ENCODE results near the gene CUL4A. TPM values are rescaled to one million over a fixed set of nuclear protein-coding genes. Genes with fewer than 3 reads are reported as not detected.
"Not testable (repeated sequence)": the region's sequence is repeated elsewhere in the genome, so short reads cannot be mapped to it uniquely, and the experiment has no call there.

CUL4A gene
- total RNA-seq = 100 to 1,000 TPM in 3 of 4 donors, 10 to 100 TPM in 1; 95.6 to 221 (median 119) TPM

DNA sequence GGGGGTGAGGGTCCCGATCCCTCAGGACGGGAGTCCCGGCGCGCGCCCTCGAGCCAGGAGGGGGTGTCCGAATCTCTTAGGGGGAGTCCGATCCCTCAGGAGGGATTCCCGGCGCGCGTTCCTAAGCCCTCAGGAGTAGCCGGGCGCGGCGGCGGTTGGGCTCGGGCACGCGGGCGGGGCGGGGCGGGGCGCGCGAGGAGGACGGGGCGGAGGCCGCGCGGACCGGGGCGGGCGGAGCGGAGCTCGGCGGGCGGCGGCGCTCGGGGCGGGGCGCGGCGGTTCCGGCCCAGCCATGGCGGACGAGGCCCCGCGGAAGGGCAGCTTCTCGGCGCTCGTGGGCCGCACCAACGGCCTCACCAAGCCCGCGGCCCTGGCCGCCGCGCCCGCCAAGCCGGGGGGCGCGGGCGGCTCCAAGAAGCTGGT, at the start of gene CUL4A:
TSS of gene CUL4A (plus strand) at position 278 of the 423 bp plus-strand sequence. CDS start at position 293, 15 bp downstream.
- Histone ChIP-seq H3K4me3 (peak within 1 kb of the TSS; percentile 72), H3K27ac (peak within 1 kb of the TSS; percentile 99), H3K36me3 (peaks cover 4% of the 10 kb centered on the region), H3K4me1 (peaks cover 71% of the 10 kb centered on the region), H3K27me3 (no peaks in the 10 kb centered on the region), H3K9me3 (no peaks in the 10 kb centered on the region)
- no CpG with 5 or more reads among the region's 66 CpGs for WGBS
- DNase-seq (ENCODE audit: low spot score in 2 of 2) = peak in 1 of 2 donors; percentile 87
- TF ChIP-seq POLR2A (IDR thresholded peaks at IDR 0.05) (no peak), EP300 (IDR thresholded peaks at IDR 0.05) (no peak), POLR2AphosphoS5 (IDR thresholded peaks at IDR 0.05) (no peak)
- TF ChIP-seq, protein P1, sequence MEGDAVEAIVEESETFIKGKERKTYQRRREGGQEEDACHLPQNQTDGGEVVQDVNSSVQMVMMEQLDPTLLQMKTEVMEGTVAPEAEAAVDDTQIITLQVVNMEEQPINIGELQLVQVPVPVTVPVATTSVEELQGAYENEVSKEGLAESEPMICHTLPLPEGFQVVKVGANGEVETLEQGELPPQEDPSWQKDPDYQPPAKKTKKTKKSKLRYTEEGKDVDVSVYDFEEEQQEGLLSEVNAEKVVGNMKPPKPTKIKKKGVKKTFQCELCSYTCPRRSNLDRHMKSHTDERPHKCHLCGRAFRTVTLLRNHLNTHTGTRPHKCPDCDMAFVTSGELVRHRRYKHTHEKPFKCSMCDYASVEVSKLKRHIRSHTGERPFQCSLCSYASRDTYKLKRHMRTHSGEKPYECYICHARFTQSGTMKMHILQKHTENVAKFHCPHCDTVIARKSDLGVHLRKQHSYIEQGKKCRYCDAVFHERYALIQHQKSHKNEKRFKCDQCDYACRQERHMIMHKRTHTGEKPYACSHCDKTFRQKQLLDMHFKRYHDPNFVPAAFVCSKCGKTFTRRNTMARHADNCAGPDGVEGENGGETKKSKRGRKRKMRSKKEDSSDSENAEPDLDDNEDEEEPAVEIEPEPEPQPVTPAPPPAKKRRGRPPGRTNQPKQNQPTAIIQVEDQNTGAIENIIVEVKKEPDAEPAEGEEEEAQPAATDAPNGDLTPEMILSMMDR (IDR thresholded peaks at IDR 0.05) = no peak

DNA sequence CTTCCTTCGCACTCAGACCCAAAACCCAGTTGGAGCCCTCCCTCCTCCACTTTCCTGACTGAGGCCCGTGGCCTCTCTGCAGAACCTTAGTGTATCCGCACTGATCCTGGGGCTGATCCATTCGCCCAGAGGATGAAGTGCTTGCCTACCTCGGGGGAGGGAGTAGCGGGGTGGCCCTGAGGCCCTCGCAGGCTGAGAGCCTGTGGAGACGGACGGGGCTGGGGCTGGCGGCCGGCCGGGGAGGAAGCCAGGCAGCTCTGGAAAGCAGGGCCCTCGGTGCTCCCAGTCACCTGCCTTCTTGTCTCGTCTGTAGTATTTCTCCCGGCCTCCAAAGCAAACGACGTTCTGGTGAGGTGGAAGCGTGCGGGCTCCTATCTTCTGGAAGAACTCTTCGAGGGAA, 49.7 kb upstream of the CUL4A start:
- Histone ChIP-seq H3K27me3 (peaks cover 28% of the 10 kb centered on the region), H3K4me1 (no peaks in the 10 kb centered on the region), H3K27ac (no peak overlapping the region), H3K4me3 (no peak overlapping the region), H3K36me3 (no peaks in the 10 kb centered on the region), H3K9me3 (no peaks in the 10 kb centered on the region)
- TF ChIP-seq POLR2AphosphoS5 (IDR thresholded peaks at IDR 0.05) (no peak), POLR2A (IDR thresholded peaks at IDR 0.05) (no peak), EP300 (IDR thresholded peaks at IDR 0.05) (no peak)
- TF ChIP-seq, protein P1 (IDR thresholded peaks at IDR 0.05) = no peak
- 84% methylated on average over 20 of the region's 20 CpGs for WGBS
- no peak for DNase-seq (ENCODE audit: low spot score in 2 of 2)

DNA sequence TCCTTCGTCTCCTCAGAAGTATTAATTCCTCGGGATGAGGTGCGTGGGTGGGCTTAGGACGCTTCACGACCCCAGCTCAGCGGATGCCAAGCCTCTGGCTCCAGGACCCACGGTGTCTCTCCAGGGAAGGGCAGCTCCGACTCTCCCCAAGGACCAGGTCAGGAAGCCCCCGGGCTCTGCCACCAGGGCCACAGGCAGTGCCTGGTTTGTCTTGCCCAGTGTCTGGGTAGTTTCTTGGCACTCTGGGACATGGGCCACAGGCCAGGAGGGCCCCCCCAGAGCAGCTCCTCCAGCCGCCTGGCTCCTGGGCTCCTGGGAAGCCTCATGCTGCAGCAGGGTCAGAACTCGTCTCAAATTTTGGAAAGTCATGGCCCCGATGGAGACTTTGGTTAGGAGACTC, 48.4 kb upstream of the CUL4A start:
- DNase-seq (ENCODE audit: low spot score in 2 of 2) = no peak
- no peak overlapping the region for H3K4me3 ChIP-seq
- H3K27me3 ChIP-seq = peaks cover 28% of the 10 kb centered on the region
- no peaks in the 10 kb centered on the region for H3K4me1 ChIP-seq
- TF ChIP-seq, protein P1 (IDR thresholded peaks at IDR 0.05) = no peak
- TF ChIP-seq EP300 (IDR thresholded peaks at IDR 0.05) (no peak), POLR2AphosphoS5 (IDR thresholded peaks at IDR 0.05) (no peak), POLR2A (IDR thresholded peaks at IDR 0.05) (no peak)
- no peak overlapping the region for H3K27ac ChIP-seq
- no peaks in the 10 kb centered on the region for H3K36me3 ChIP-seq
- WGBS = 68% methylated on average over 12 of the region's 12 CpGs
- no peaks in the 10 kb centered on the region for H3K9me3 ChIP-seq

DNA sequence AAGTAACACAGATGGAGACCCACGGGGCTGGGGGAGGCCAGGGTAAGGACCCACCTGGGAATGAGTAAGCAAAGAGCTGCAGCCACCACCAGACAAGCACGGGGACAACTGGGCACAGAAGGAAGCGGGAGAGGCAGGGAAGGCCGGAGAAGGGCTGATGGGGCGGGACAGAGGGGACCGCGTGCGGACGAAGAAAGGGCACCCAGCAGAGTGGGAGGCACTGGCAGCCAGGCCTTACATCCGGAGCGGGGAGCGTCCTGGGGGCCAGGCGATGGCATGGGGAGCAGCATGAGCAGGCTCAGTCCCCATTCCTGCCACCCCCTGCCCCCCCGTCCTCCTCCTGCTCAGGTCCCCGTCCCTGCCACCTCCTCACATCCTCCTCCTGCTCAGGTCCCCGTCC, 48.0 kb upstream of the CUL4A start:
- Histone ChIP-seq H3K9me3 (no peaks in the 10 kb centered on the region), H3K27me3 (peaks cover 28% of the 10 kb centered on the region), H3K4me1 (no peaks in the 10 kb centered on the region), H3K27ac (no peak overlapping the region), H3K36me3 (no peaks in the 10 kb centered on the region), H3K4me3 (no peak overlapping the region)
- DNase-seq (ENCODE audit: low spot score in 2 of 2) = no peak
- TF ChIP-seq, protein P1 (IDR thresholded peaks at IDR 0.05) = no peak
- WGBS = 50% methylated on average over 16 of the region's 16 CpGs

DNA sequence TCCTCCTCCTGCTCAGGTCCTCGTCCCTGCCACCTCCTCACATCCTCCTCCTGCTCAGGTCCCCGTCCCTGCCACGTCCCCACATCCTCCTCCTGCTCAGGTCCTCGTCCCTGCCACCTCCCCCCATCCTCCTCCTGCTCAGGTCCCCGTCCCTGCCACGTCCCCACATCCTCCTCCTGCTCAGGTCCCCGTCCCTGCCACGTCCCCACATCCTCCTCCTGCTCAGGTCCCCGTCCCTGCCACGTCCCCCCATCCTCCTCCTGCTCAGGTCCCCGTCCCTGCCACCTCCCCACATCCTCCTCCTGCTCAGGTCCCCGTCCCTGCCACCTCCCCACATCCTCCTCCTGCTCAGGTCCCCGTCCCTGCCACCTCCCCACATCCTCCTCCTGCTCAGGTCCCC, 47.4 kb upstream of the CUL4A start:
- H3K9me3 ChIP-seq; H3K4me3 ChIP-seq; H3K4me1 ChIP-seq; H3K36me3 ChIP-seq; H3K27ac ChIP-seq; DNase-seq (ENCODE audit: low spot score in 2 of 2): not testable (repeated sequence)
- H3K27me3 ChIP-seq = peaks cover 28% of the 10 kb centered on the region
- WGBS = 39% methylated on average over 3 of the region's 13 CpGs
